Measurements from ENCODE around the gene KIF7.

Gene KIF7

DNA sequence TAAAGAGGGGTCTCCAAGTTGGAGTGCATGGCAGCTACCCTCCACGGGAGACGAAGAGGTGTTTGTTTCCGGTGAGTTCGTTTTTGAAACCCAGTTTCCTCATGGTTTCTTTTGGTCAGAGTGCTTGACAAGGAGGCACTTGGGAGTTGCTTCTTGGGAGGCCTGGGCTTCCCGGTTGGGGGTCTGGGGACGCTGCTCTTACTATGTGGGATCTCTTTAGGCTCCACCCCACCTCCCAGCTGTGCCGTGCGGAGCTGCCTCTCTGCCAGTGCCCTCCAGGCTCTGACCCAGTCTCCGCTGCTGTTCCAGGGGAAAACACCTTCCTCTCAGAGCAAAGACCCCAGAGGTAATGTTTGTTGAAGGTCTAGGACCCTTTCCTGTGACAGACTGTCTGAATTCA, 29.6 kb downstream of the KIF7 start:
- Histone ChIP-seq H3K27me3 (ENCODE audit: control insufficient read depth, insufficient read depth, low read length) (no peaks in the 10 kb centered on the region), H3K36me3 (ENCODE audit: control insufficient read depth, insufficient read depth, low read length) (no peaks in the 10 kb centered on the region), H3K9ac (ENCODE audit: low read length) (no peak overlapping the region)

DNA sequence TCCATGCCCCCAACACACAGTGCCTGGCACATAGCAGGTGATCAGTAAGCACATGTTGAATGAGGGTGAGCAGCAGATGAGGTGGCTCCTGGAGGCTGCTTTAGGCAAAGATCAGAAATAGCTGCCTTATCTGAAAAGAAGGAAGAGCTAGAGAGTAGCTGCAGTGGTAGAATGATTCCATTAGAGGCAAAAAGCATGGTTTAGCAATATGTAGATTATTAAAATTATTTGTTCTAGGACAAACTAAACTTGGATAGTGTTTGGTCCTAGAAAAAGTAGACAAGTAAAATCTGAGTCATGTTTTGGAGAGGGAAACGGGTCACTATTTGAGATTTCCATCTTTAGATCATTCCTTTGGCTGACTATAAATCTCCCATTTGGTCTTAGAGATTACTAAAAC, 32.1 kb downstream of the KIF7 start:
- peaks cover 7% of the 10 kb centered on the region for H3K4me1 ChIP-seq (ENCODE audit: control insufficient read depth, insufficient read depth, low read length)
- H3K4me3 ChIP-seq (ENCODE audit: low read length), result no peak overlapping the region
- H3K9me3 ChIP-seq (ENCODE audit: control insufficient read depth, low read length), result no peaks in the 10 kb centered on the region
- H3K9ac ChIP-seq (ENCODE audit: low read length), result no peak overlapping the region
- H3K36me3 ChIP-seq (ENCODE audit: control insufficient read depth, insufficient read depth, low read length), result no peaks in the 10 kb centered on the region
- no peaks in the 10 kb centered on the region for H3K27me3 ChIP-seq (ENCODE audit: control insufficient read depth, insufficient read depth, low read length)

More for the DNA sequence above, 29.6 kb downstream of the KIF7 start:
- Histone ChIP-seq H3K9me3 (ENCODE audit: control insufficient read depth, low read length) (no peaks in the 10 kb centered on the region), H3K4me3 (ENCODE audit: low read length) (no peak overlapping the region), H3K4me1 (ENCODE audit: control insufficient read depth, insufficient read depth, low read length) (peaks cover 7% of the 10 kb centered on the region)

DNA sequence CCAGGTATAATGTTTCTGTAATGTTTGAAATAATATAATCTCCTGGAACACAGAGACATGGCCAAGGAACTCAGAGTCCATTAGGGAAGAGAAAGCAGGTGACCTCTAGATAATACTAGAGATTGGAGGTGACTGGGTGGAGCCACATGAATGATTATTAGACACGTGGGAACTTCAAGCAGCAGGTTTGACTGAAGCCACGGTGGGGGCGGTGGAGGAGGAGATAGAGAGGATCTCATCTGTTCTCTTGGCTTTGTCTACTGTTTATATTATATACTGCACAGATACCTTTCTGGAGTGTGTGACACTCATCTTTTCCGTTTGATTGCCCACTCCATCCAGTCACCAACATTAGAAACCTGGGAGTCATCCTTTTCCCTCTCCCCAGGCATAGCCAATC, 33.7 kb downstream of the KIF7 start:
- Histone ChIP-seq H3K9me3 (ENCODE audit: control insufficient read depth, low read length) (no peaks in the 10 kb centered on the region), H3K27me3 (ENCODE audit: control insufficient read depth, insufficient read depth, low read length) (no peaks in the 10 kb centered on the region), H3K36me3 (ENCODE audit: control insufficient read depth, insufficient read depth, low read length) (no peaks in the 10 kb centered on the region), H3K4me1 (ENCODE audit: control insufficient read depth, insufficient read depth, low read length) (peaks cover 7% of the 10 kb centered on the region), H3K9ac (ENCODE audit: low read length) (no peak overlapping the region), H3K4me3 (ENCODE audit: low read length) (no peak overlapping the region)

DNA sequence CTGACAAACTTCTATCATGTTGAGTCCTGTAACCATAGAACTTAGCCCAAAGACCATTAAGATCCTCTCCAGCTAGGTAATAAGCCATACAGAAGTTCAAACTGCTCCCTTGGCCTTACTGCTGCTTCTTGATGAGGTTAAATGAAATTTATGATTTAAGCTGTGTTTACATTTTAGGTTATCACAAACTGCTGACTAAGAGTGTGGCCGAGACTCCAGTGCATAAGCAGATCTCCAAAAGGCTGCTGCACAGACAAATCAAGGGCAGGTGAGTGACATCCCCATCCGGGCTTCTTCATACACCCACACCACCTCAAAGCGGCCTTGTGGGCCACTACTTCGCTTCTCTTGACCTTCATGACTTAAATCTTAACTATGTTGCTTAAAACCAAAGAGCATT, 39.0 kb downstream of the KIF7 start:
- Histone ChIP-seq H3K27me3 (ENCODE audit: control insufficient read depth, insufficient read depth, low read length) (no peaks in the 10 kb centered on the region), H3K36me3 (ENCODE audit: control insufficient read depth, insufficient read depth, low read length) (no peaks in the 10 kb centered on the region), H3K9ac (ENCODE audit: low read length) (no peak overlapping the region), H3K4me1 (ENCODE audit: control insufficient read depth, insufficient read depth, low read length) (no peaks in the 10 kb centered on the region), H3K4me3 (ENCODE audit: low read length) (no peak overlapping the region), H3K9me3 (ENCODE audit: control insufficient read depth, low read length) (no peaks in the 10 kb centered on the region)

DNA sequence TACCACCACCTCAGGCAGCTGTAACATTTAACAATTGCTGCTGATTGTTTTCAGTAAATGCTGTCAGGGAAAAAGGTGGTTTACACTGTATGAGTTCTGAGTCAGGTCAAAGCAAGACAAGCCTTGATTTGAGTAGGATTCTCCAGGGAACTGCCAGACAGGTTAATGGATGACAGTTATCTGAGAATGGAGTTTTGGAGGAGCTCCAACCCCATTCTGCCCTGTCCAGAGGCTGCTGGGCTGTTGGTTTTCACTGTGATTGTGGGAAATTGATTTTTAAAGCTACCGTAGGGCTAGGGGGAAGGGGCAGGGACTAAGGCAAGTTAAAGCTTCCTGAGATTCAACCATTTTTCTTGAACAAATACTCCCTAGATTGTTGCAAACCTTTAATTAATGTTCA, 40.1 kb downstream of the KIF7 start:
- no peaks in the 10 kb centered on the region for H3K27me3 ChIP-seq (ENCODE audit: control insufficient read depth, insufficient read depth, low read length)
- no peaks in the 10 kb centered on the region for H3K9me3 ChIP-seq (ENCODE audit: control insufficient read depth, low read length)
- no peaks in the 10 kb centered on the region for H3K36me3 ChIP-seq (ENCODE audit: control insufficient read depth, insufficient read depth, low read length)
- H3K4me3 ChIP-seq (ENCODE audit: low read length), result no peak overlapping the region
- no peaks in the 10 kb centered on the region for H3K4me1 ChIP-seq (ENCODE audit: control insufficient read depth, insufficient read depth, low read length)
- H3K9ac ChIP-seq (ENCODE audit: low read length), result no peak overlapping the region

DNA sequence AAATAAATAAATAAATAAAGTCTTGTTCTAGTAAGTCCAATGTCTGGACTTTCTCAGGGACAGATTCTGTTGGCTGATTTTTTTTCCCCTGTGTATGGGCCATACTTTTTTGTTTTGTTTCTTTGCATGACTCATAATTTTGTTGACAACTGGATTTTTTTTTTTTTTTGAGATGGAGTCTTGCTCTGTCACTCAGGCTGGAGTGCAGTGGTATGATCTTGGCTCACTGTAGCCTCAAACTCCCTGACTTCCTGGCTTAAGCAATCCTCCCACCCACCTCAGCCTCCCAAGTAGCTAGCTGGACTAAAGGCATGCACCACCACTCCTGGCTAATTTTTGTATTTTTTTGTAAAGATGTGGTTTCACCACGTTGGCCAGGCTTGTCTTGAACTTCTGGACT, 41.1 kb downstream of the KIF7 start:
- H3K9ac ChIP-seq (ENCODE audit: low read length), result no peak overlapping the region
- H3K4me3 ChIP-seq (ENCODE audit: low read length), result no peak overlapping the region
- no peaks in the 10 kb centered on the region for H3K36me3 ChIP-seq (ENCODE audit: control insufficient read depth, insufficient read depth, low read length)
- H3K4me1 ChIP-seq (ENCODE audit: control insufficient read depth, insufficient read depth, low read length), result no peaks in the 10 kb centered on the region
- no peaks in the 10 kb centered on the region for H3K27me3 ChIP-seq (ENCODE audit: control insufficient read depth, insufficient read depth, low read length)
- no peaks in the 10 kb centered on the region for H3K9me3 ChIP-seq (ENCODE audit: control insufficient read depth, low read length)

DNA sequence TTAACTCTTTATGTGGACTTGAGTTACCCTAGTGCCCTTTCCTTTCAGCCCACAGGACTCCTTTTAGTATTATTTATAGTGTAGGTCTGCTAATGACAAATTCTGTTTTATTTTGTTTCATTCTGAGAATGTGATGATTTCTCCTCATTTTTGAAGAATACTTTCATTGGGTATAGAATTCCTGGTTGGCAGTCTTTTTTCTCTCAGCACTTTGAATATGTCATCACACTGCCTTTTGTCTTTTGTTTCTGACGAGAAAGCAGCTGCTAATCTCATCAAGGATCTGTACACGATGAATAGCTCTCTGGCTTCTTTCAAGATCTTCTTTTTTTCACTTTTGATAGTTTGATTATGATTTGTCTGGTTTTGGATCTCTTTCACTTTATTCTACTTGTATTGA, 42.2 kb downstream of the KIF7 start:
- no peaks in the 10 kb centered on the region for H3K9me3 ChIP-seq (ENCODE audit: control insufficient read depth, low read length)
- H3K4me1 ChIP-seq (ENCODE audit: control insufficient read depth, insufficient read depth, low read length), result no peaks in the 10 kb centered on the region
- no peak overlapping the region for H3K9ac ChIP-seq (ENCODE audit: low read length)
- H3K4me3 ChIP-seq (ENCODE audit: low read length), result no peak overlapping the region
- no peaks in the 10 kb centered on the region for H3K27me3 ChIP-seq (ENCODE audit: control insufficient read depth, insufficient read depth, low read length)
- no peaks in the 10 kb centered on the region for H3K36me3 ChIP-seq (ENCODE audit: control insufficient read depth, insufficient read depth, low read length)

DNA sequence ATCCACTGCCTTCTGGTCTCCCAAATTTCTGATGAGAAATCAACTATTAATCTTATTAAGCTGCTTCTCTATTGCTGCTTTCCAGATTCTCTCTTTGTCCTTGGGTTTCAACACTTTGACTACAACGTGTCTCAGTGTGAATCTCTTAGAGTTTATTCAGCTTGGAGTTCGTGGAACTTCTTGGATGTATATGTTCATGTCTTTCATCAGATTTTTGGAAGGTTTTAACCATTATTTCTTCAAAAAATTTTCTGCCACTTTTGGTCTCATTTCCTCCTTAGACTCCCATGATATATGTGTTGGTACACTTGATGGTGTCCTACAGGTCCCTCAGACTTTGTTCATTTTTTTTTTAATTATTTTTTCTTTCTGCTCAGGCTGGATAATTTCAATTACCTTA, 44.0 kb downstream of the KIF7 start:
- Histone ChIP-seq H3K9ac (ENCODE audit: low read length) (no peak overlapping the region), H3K27me3 (ENCODE audit: control insufficient read depth, insufficient read depth, low read length) (no peaks in the 10 kb centered on the region), H3K36me3 (ENCODE audit: control insufficient read depth, insufficient read depth, low read length) (no peaks in the 10 kb centered on the region), H3K4me3 (ENCODE audit: low read length) (no peak overlapping the region), H3K9me3 (ENCODE audit: control insufficient read depth, low read length) (no peaks in the 10 kb centered on the region), H3K4me1 (ENCODE audit: control insufficient read depth, insufficient read depth, low read length) (no peaks in the 10 kb centered on the region)

DNA sequence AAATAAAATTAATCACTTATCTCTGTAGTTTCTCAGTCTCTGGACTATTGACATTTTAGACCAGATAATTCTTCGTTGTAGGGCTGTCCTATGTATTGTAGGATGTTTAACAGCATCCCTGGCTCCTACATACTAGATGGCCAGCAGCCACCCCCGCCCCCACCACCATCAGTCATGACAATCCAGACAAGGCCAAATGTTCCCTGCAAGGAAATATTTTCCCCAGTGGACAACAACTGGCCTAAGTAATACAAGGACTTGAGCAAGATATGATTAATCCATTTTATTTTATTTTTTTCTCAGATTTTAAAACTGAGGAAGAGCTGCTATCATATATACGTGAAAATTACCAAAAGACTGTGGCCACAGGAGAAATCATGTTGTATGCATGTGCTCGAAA, 56.2 kb downstream of the KIF7 start:
- H3K36me3 ChIP-seq (ENCODE audit: control insufficient read depth, insufficient read depth, low read length), result no peaks in the 10 kb centered on the region
- no peak overlapping the region for H3K9ac ChIP-seq (ENCODE audit: low read length)
- no peak overlapping the region for H3K4me3 ChIP-seq (ENCODE audit: low read length)
- no peaks in the 10 kb centered on the region for H3K9me3 ChIP-seq (ENCODE audit: control insufficient read depth, low read length)
- no peaks in the 10 kb centered on the region for H3K4me1 ChIP-seq (ENCODE audit: control insufficient read depth, insufficient read depth, low read length)
- H3K27me3 ChIP-seq (ENCODE audit: control insufficient read depth, insufficient read depth, low read length), result no peaks in the 10 kb centered on the region

DNA sequence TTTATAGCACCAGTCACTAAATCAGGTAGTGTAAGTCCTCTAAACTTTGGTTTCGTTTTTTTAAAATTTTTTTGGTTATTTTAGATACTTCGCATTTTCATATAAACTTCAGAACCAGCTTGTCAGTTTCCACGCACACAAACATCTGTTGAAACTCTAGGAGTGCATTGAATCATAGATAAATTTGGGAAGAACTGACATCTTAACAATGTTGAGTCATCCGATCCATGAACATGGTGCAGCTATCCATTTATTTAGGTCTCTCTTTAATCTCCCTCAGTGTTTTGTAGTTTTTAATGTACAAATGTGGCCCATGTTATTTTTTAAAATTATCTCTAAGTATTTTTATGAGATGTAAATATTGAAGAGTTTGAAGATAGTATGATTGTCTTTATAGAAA, 62.2 kb downstream of the KIF7 start:
- Histone ChIP-seq H3K4me3 (ENCODE audit: low read length) (no peak overlapping the region), H3K4me1 (ENCODE audit: control insufficient read depth, insufficient read depth, low read length) (no peaks in the 10 kb centered on the region), H3K36me3 (ENCODE audit: control insufficient read depth, insufficient read depth, low read length) (no peaks in the 10 kb centered on the region), H3K9ac (ENCODE audit: low read length) (no peak overlapping the region), H3K27me3 (ENCODE audit: control insufficient read depth, insufficient read depth, low read length) (no peaks in the 10 kb centered on the region), H3K9me3 (ENCODE audit: control insufficient read depth, low read length) (no peaks in the 10 kb centered on the region)

DNA sequence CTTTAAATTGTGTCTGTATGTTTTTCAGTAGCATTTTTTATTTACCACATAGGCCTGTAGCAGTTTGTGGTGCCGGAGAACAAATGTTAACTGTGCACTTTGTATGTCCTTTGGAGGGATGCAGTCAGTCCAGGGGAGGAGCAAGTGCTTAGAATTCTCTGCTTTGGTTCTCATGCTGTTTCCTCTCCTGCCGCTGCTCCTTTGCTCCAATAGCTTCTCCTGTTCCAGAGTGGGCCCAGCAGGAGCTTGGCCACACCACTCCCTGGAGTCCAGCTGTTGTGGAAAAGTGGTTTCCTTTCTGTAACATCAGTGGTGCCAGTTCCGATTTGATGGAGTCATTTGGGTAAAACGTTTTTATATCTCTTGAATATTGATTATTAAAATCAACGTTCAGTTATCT, 63.4 kb downstream of the KIF7 start:
- Histone ChIP-seq H3K36me3 (ENCODE audit: control insufficient read depth, insufficient read depth, low read length) (no peaks in the 10 kb centered on the region), H3K4me3 (ENCODE audit: low read length) (no peak overlapping the region), H3K27me3 (ENCODE audit: control insufficient read depth, insufficient read depth, low read length) (no peaks in the 10 kb centered on the region), H3K4me1 (ENCODE audit: control insufficient read depth, insufficient read depth, low read length) (no peaks in the 10 kb centered on the region), H3K9ac (ENCODE audit: low read length) (no peak overlapping the region), H3K9me3 (ENCODE audit: control insufficient read depth, low read length) (no peaks in the 10 kb centered on the region)

DNA sequence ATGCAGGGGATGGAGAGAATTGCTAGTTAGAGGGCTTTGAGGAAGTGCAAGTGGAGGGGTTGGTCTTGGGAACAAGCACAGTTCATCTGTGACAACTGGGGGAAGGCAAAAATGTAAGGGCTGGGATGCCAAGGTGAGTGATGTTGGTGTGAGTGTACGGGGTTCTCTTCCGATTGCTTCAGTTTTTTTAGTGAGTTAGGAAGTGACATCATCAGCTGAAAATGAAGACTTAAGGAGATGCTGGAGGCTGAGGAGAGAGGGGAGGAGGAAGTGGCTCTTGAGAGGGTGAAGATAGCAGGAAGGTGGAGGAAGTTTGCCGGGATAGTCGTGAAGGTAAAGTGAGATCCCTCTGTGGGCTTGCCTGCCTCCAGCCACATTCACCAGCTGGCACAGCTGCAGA, 67.3 kb downstream of the KIF7 start:
- Histone ChIP-seq H3K4me3 (ENCODE audit: low read length) (no peak overlapping the region), H3K27me3 (ENCODE audit: control insufficient read depth, insufficient read depth, low read length) (no peaks in the 10 kb centered on the region)

DNA sequence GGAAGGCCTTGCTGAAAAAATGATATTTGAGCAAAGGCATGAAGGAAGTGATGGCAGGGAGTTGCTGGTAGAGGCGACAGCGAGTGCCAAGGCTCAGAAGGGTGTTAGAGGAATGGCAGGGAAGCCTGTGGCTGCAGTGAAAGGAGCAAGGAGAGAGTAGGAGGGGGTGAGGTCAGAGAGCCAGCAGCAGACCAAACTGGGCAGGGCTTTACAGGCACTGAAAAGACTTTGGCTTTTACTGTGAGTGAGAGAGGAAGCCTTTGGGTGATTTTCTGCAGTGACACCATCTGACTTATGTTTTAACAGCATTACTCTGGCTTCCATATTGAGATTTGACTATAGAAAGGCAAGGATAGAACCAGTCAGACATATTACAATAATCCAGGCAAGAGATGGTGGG, 68.6 kb downstream of the KIF7 start:
- Histone ChIP-seq H3K36me3 (ENCODE audit: control insufficient read depth, insufficient read depth, low read length) (no peaks in the 10 kb centered on the region), H3K4me3 (ENCODE audit: low read length) (no peak overlapping the region), H3K4me1 (ENCODE audit: control insufficient read depth, insufficient read depth, low read length) (no peaks in the 10 kb centered on the region), H3K27me3 (ENCODE audit: control insufficient read depth, insufficient read depth, low read length) (no peaks in the 10 kb centered on the region), H3K9me3 (ENCODE audit: control insufficient read depth, low read length) (no peaks in the 10 kb centered on the region), H3K9ac (ENCODE audit: low read length) (no peak overlapping the region)

More for the DNA sequence above, 67.3 kb downstream of the KIF7 start:
- Histone ChIP-seq H3K4me1 (ENCODE audit: control insufficient read depth, insufficient read depth, low read length) (no peaks in the 10 kb centered on the region), H3K9me3 (ENCODE audit: control insufficient read depth, low read length) (no peaks in the 10 kb centered on the region), H3K36me3 (ENCODE audit: control insufficient read depth, insufficient read depth, low read length) (no peaks in the 10 kb centered on the region), H3K9ac (ENCODE audit: low read length) (no peak overlapping the region)
